Breast epithelium (tissue), 4 donors: ENCODE data around the gene TANC1. TPM values are rescaled to one million over a fixed set of nuclear protein-coding genes. Genes with fewer than 3 reads are reported as not detected.

Source experiments
- DNase-seq, 2 donors: peaks; one replicate each; pipeline ENCODE4 v3.0.0-alpha.2; 2019; ENCODE audit warnings: low spot score in 2 of 2
- H3K27ac ChIP-seq, 2 donors: fragments of 200-600 bp; sonication (generic) in 1 of 2; one replicate each; pipeline ENCODE4 v1.5.1; 2016 to 2019; ENCODE audit warnings: mild to moderate bottlenecking in 1 of 2
- H3K27me3 ChIP-seq, 2 donors: fragments of 200-600 bp; sonication (generic) in 1 of 2; one replicate each; pipeline versions ENCODE4 v1.5.1 to v1.6.0; 2017 to 2019; ENCODE audit warnings: control low read depth in 1 of 2, mild to moderate bottlenecking in 1 of 2
- H3K36me3 ChIP-seq: fragments of 200-600 bp; one replicate; pipeline ENCODE4 v1.5.1; 2019
- H3K4me1 ChIP-seq, 2 donors: fragments of 200-600 bp; sonication (generic); one replicate each; pipeline ENCODE4 v1.5.1; 2016 to 2019; ENCODE audit warnings: control low read depth in 1 of 2
- H3K4me3 ChIP-seq, 3 donors: fragments of 200-600 bp; sonication (generic); 1 replicate in 2 of 3; 2 replicates in 1 of 3; pipeline ENCODE4 v1.5.1; 2016 to 2019; ENCODE audit warnings: mild to moderate bottlenecking in 3 of 3, moderate library complexity in 2 of 3
- H3K9me3 ChIP-seq, 2 donors: fragments of 200-600 bp; sonication (generic) in 1 of 2; one replicate each; pipeline ENCODE4 v1.5.1; 2016 to 2019; ENCODE audit warnings: control low read depth in 1 of 2
- CTCF ChIP-seq, 3 donors: fragments of 450-650 bp; IDR thresholded peaks; one replicate each; pipeline ENCODE4 v1.5.1; 2016 to 2017; ENCODE audit warnings: antibody characterized with exemption in 3 of 3, mild to moderate bottlenecking in 3 of 3, moderate library complexity in 3 of 3
- POLR2A ChIP-seq: fragments of 450-650 bp; IDR thresholded peaks from one replicate; pipeline ENCODE4 v1.6.1; 2016; ENCODE audit warnings: antibody characterized with exemption, mild to moderate bottlenecking, moderate library complexity
- POLR2AphosphoS5 ChIP-seq, 3 donors: sonication (generic); formaldehyde crosslinking; IDR thresholded peaks; one replicate each; pipeline ENCODE4 v1.6.1; 2017; ENCODE audit warnings: antibody characterized with exemption in 3 of 3
- intact Hi-C: fragments of 100-400 bp; cut with DNase I; formaldehyde crosslinking; loops from one replicate; pipeline ENCODE4 v1.15.1; 2023; ENCODE audit warnings: low total_unique reads
- total RNA-seq, 3 donors: library from RNA; depleted of rRNA; stranded (reverse); fragments of >200 nt; gene quantifications; one replicate each; pipeline ENCODE4 v1.1.0, GENCODE V29; 2016

Gene TANC1
- total RNA-seq, 3 donors from 2014 or later: 18.9 to 62.3 (median 58.4) TPM

- no peak for DNase-seq
- no peak overlapping the region for H3K4me3 ChIP-seq
- TF ChIP-seq POLR2A (no peak), POLR2AphosphoS5 (IDR thresholded peaks at IDR 0.05) (no peak), CTCF (IDR thresholded peaks at IDR 0.05) (no peak)
- intact Hi-C loops: no loop called here
- H3K9me3 ChIP-seq: no peaks in the 10 kb centered on the region
- no peaks in the 10 kb centered on the region for H3K36me3 ChIP-seq
- no peaks in the 10 kb centered on the region for H3K4me1 ChIP-seq
- no peak overlapping the region for H3K27ac ChIP-seq
- H3K27me3 ChIP-seq: no peaks in the 10 kb centered on the region
These were observed 218.0 kb downstream of the TANC1 start for GRCh38 chr2:159186462-159186861.

- H3K36me3 ChIP-seq: no peaks in the 10 kb centered on the region
- no peaks in the 10 kb centered on the region for H3K9me3 ChIP-seq
- no peak overlapping the region for H3K27ac ChIP-seq
- TF ChIP-seq POLR2A: no peak
- no peak for TF ChIP-seq POLR2AphosphoS5 (IDR thresholded peaks at IDR 0.05)
- TF ChIP-seq CTCF (IDR thresholded peaks at IDR 0.05): no peak
- H3K4me3 ChIP-seq: no peak overlapping the region
- H3K4me1 ChIP-seq: no peaks in the 10 kb centered on the region
- no peaks in the 10 kb centered on the region for H3K27me3 ChIP-seq
- DNase-seq: no peak
- intact Hi-C loops: no loop called here
These were observed 218.7 kb downstream of the TANC1 start for GRCh38 chr2:159187106-159187505.

GRCh38 chr2:159188449-159188848 lies 220.0 kb downstream of the TANC1 start:
- TF ChIP-seq CTCF (IDR thresholded peaks at IDR 0.05) (no peak), POLR2A (no peak), POLR2AphosphoS5 (IDR thresholded peaks at IDR 0.05) (no peak)
- Histone ChIP-seq H3K36me3 (no peaks in the 10 kb centered on the region), H3K27me3 (no peaks in the 10 kb centered on the region), H3K9me3 (no peaks in the 10 kb centered on the region), H3K4me1 (no peaks in the 10 kb centered on the region), H3K4me3 (no peak overlapping the region), H3K27ac (peak overlapping the region in 1 of 2 donors; percentile 80)
- intact Hi-C loops: no loop called here
- no peak for DNase-seq

DNA sequence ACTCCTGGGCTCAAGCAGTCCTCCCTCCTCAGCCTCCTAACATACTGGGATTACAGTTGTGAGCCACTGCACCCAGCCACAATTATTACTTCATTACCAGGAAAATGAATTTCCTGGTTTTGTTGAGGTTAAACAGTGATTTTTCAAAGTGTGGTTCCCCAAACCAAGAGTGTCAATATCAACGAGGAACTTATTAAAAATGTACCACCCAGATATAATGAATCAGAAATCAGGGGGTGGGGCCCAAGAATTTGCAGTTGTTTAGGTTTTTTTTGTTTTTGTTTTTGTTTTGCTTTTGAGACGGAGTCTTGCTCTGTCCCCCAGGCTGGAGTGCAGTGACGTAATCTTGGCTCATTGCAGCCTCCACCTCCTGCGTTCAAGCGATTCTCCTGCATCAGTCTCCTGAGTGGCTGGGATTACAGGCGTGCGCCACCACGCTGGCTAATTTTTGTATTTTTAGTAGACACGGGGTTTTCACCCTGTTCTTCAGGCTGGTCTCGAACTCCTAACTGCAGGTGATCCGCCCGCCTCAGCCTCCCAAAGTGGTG lies 224.0 kb downstream of the TANC1 start:
- intact Hi-C loops: no loop called here

DNA sequence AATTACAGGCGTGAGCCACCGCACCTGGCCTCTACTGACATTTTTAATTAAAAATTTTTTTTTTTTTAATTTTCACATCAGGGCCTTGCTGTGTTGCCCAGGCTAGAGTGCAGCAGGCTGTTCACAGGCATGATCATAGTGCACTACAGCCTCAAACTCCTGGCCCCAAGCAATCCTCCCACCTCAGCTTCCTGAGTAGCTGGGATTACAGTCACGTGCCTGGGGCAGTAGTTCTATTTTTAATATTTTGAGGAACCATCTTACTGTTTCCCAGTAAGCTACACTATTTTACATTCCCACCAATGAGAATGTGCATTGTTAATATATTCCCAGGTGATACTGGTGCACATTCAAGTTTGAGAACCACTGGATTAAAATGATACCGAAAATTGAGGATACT lies 225.4 kb downstream of the TANC1 start:
- TF ChIP-seq CTCF (IDR thresholded peaks at IDR 0.05): no peak
- TF ChIP-seq POLR2AphosphoS5 (IDR thresholded peaks at IDR 0.05): no peak
- no peak for TF ChIP-seq POLR2A
- no peaks in the 10 kb centered on the region for H3K4me1 ChIP-seq
- H3K36me3 ChIP-seq: peaks cover 9% of the 10 kb centered on the region
- H3K27ac ChIP-seq: no peak overlapping the region
- no peaks in the 10 kb centered on the region for H3K9me3 ChIP-seq
- no peak overlapping the region for H3K4me3 ChIP-seq
- no peak for DNase-seq
- intact Hi-C loops: no loop called here
- H3K27me3 ChIP-seq: no peaks in the 10 kb centered on the region

More for the DNA sequence above, 224.0 kb downstream of the TANC1 start:
- Histone ChIP-seq H3K36me3 (peaks cover 9% of the 10 kb centered on the region), H3K27me3 (no peaks in the 10 kb centered on the region), H3K4me1 (no peaks in the 10 kb centered on the region), H3K4me3 (no peak overlapping the region), H3K9me3 (no peaks in the 10 kb centered on the region), H3K27ac (no peak overlapping the region)
- DNase-seq: no peak
- TF ChIP-seq CTCF (IDR thresholded peaks at IDR 0.05) (no peak), POLR2AphosphoS5 (IDR thresholded peaks at IDR 0.05) (no peak), POLR2A (no peak)
